Endothelial cell of umbilical vein (primary cell): ENCODE data around the gene CENATAC.

Experiments used
- CTCF ChIP-seq, 2 donors: IDR thresholded peaks; 1 replicate in 1 of 2; 2 replicates in 1 of 2; pipeline ENCODE4 v1.5.1; 2011; ENCODE audit warnings: low read length in 2 of 2, mild to moderate bottlenecking in 2 of 2, moderate library complexity in 2 of 2, control low read depth in 1 of 2, inconsistent platforms in 1 of 2, low read depth in 1 of 2; ENCODE audit not compliant: insufficient read depth in 1 of 2; ENCODE audit errors: extremely low read depth in 1 of 2
- EZH2 ChIP-seq: IDR thresholded peaks from 2 replicates; pipeline ENCODE4 v1.6.1; 2012; ENCODE audit warnings: borderline replicate concordance, low read depth, mild to moderate bottlenecking, moderate library complexity, low read length, inconsistent platforms; ENCODE audit not compliant: severe bottlenecking
- POLR2AphosphoS5 ChIP-seq: IDR thresholded peaks from 2 replicates; pipeline ENCODE4 v1.6.1; 2012; ENCODE audit warnings: low read depth, mild to moderate bottlenecking, control low read depth, low read length, moderate library complexity; ENCODE audit not compliant: insufficient read depth

GRCh38 chr11:119038884-119039283 lies 40.9 kb downstream of the CENATAC start:
- TF ChIP-seq CTCF (IDR thresholded peaks at IDR 0.05; ENCODE audit: extremely low read depth in 1 of 2, insufficient read depth in 1 of 2, low read depth in 1 of 2, low read length in 2 of 2) (no peak), EZH2 (no peak), POLR2AphosphoS5 (no peak)
